NCI-H345 (cell line): ENCODE results near the gene ZNF74.
"Not testable (repeated sequence)": the region's sequence is repeated elsewhere in the genome, so short reads cannot be mapped to it uniquely, and the experiment has no call there.

Source experiments
- DNase-seq: peaks from one replicate; lab custom pipeline; 2025; lab: John Stamatoyannopoulos, UW

Gene ZNF74

DNA sequence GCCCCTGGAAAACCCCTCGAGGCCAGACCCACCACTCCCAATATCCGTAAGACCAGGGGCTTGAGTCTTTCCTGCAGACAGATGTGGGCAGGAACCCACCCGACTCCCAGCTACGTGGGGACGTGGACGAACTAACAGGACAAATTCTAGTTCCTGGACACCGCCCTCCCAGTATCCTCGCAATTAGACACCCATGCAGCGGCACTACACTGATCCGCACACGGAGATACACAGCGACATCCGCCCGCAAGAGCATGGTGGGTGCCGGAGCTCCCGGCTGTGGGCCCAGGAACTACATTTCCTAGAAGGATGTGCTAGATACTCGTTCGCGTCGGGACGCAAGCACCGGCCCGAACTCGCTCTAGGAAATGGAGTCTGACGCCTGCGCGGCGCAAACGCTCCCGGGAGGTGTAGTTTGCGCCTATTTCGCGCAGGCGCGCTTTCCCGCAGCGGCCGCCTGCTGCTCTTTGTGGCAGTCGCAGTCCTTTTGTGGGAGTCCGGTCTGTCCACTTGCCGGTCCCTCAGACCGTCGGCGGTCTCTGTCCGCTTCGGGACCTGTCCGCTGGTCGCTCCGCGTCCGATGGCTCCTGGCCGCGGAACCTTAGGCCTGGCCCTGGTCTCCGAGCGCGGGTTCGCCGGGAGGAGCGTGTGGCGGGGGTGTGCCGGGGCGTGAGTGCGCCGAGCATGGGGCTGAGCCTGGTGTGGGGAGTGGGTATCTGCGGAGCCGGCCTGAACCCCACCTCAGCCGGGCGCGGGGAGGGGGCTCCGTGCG lies at the start of gene ZNF74:
Gene ZNF74, plus strand, starts transcription at position 447 of the 772 bp plus-strand sequence. CDS start 478 bp downstream, outside the sequence.
- peak; percentile 85 for DNase-seq

DNA sequence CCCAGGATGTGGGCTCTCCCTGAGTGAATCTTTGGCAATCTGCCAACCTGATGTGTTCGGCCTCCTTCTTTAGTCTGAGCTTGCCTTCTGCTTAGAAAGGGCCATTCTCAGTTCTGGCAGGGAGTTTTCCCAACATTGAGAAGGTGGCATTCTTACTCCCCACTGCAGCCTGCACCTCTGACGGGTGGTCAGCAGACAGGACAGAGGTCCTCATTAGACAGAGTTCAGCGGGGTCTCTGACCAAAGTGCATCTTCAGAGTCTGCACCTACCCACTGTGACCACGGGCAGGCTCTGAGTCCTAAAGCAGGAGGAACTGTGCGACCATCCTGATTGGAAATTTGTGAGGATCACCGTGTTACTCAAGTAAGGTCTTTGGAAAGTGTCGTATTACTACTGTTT lies 47.4 kb upstream of the ZNF74 start:
- not testable (repeated sequence) for DNase-seq

DNA sequence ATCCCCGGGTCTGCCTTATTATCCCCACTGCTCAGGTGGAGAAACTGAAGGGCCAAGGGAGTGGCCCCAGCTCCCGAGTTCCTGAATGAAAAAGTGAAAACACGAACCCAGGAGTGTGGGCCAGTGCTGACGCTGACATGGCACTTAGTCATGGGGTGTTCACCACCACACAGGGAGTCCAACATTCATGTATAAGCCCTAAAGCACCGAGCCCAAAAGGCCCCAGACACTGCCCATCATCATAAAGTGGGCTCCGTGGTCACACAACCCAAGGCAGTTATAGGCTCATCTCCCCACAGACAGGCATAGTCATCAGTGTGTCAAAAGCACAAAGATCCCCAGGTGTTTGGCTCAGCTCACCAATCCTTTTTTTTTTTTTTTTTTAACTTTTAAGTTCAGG lies 41.4 kb upstream of the ZNF74 start:
- not testable (repeated sequence) for DNase-seq

DNA sequence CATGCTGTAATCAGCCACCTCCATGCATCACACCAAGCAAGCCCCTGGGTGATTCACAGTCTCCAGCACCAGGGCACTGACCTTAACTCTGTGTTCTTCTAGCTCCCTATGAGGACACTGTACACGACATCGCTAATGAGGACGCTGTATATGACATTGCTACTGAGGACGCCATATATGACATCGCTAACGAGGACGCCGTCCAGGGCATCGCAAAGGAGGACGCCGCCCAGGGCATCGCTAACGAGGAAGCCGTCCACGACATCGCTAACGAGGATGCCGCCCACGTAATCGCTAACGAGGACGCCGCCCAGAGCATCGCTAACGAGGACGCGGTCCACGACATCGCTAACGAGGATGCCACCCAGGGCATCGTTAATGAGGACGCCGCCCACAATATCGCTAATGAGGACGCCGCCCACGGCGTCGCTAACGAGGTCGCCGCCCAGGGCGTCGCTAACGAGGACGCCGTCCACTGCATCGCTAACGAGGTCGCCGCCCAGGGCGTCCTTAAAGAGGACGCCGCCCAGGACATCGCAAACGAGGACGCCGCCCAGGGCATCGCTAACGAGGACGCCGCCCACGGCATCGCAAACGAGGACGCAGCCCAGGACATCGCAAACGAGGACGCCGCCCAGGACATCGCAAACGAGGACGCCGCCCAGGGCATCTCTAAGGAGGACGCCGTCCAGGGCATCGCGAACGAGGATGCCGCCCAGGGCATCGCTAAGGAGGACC lies 39.5 kb upstream of the ZNF74 start:
- no peak for DNase-seq

DNA sequence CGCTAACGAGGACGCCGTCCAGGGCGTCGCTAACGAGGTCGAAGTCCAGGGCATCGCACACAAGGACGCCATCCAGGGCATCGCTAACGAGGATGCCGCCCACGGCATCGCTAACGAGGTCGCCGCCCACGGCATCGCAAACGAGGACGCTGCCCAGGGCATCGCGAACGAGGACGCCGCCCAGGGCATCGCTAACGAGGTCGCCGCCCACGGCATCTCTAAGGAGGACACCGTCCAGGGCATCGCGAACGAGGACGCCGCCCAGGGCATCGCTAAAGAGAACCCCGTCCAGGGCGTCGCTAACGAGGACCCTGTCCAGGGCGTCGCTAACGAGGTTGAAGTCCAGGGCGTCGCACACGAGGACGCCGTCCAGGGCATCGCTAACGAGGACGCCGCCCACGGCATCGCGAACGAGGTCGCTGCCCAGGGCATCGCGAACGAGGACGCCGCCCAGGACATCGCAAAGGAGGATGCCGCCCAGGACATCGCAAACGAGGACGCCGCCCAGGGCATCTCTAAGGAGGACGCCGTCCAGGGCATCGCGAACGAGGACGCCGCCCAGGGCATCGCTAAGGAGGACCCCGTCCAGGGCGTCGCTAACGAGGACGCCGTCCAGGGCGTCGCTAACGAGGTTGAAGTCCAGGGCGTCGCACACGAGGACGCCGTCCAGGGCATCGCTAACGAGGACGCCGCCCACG lies 37.9 kb upstream of the ZNF74 start:
- not testable (repeated sequence) for DNase-seq

DNA sequence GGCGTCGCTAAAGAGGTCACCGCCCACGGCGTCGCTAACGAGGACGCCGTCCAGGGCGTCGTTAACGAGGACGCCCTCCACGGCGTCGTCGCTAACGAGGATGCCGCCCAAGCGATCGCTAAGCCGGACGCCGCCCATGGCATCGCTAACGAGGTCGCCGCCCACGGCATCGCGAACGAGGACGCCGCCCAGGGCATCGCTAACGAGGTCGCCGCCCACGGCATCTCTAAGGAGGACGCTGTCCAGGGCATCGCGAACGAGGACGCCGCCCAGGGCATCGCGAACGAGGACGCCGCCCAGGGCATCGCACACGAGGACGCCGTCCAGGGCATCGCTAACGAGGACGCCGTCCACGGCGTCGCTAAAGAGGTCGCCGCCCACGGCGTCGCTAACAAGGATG lies 37.0 kb upstream of the ZNF74 start:
- not testable (repeated sequence) for DNase-seq

DNA sequence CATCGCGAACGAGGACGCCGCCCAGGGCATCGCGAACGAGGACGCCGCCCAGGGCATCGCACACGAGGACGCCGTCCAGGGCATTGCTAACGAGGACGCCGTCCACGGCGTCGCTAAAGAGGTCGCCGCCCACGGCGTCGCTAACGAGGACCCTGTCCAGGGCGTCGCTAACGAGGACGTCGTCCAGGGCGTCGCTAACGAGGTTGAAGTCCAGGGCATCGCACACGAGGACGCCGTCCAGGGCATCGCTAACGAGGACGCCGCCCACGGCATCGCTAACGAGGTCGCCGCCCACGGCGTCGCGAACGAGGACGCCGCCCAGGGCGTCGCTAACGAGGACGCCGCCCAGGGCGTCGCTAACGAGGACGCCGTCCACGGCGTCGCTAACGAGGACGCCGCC lies 36.0 kb upstream of the ZNF74 start:
- DNase-seq = not testable (repeated sequence)

DNA sequence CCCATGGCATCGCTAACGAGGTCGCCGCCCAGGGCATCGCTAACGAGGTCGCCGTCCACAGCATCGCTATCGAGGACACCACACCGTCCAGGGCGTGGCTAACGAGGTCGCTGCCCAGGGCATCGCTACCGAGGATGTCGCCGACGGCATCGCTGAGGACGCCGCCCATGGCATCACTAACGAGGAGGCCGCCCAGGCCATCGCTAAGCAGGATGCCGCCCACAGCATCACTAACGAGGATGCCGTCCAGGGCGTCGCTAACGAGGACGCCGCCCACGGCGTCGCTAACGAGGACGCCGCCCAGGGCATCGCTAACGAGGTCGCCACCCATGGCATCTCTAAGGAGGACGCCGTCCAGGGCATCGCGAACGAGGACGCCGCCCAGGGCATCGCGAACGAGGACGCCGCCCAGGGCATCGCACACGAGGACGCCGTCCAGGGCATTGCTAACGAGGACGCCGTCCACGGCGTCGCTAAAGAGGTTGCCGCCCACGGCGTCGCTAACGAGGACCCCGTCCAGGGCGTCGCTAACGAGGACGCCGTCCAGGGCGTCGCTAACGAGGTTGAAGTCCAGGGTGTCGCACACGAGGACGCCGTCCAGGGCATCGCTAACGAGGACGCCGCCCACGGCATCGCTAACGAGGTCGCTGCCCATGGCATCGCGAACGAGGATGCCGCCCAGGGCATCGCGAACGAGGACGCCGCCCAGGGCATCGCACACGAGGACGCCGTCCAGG lies 35.3 kb upstream of the ZNF74 start:
- DNase-seq = not testable (repeated sequence)

DNA sequence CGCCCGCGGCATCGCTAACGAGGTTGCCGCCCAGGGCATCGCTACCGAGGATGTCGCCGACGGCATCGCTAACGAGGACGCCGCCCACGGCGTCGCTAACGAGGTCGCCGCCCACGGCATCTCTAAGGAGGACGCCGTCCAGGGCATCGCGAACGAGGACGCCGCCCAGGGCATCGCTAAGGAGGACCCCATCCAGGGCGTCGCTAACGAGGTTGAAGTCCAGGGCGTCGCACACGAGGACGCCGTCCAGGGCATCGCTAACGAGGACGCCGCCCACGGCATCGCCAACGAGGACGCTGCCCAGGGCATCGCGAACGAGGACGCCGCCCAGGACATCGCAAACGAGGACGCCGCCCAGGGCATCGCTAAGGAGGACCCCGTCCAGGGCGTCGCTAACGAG lies 33.7 kb upstream of the ZNF74 start:
- not testable (repeated sequence) for DNase-seq

DNA sequence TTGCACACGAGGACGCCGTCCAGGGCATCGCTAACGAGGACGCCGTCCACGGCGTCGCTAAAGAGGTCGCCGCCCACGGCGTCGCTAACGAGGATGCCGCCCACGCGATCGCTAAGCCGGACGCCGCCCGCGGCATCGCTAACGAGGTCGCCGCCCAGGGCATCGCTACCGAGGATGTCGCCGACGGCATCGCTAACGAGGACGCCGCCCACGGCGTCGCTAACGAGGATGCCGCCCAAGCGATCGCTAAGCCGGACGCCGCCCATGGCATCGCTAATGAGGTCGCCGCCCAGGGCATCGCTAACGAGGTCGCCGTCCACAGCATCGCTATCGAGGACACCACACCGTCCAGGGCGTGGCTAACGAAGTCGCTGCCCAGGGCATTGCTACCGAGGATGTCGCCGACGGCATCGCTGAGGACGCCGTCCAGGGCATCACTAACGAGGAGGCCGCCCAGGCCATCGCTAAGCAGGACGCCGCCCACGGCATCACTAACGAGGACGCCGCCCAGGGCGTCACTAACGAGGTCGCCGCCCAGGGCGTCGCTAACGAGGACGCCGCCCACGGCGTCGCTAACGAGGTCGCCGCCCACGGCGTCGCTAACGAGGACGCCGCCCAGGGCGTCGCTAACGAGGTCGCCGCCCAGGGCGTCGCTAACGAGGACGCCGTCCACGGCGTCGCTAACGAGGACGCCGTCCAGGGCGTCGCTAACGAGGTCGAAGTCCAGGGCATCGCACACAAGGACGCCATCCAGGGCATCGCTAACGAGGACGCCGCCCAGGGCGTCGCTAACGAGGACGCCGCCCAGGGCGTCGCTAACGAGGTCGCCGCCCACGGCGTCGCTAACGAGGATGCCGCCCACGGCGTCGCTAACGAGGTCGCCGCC lies 32.8 kb upstream of the ZNF74 start:
- DNase-seq = not testable (repeated sequence)

DNA sequence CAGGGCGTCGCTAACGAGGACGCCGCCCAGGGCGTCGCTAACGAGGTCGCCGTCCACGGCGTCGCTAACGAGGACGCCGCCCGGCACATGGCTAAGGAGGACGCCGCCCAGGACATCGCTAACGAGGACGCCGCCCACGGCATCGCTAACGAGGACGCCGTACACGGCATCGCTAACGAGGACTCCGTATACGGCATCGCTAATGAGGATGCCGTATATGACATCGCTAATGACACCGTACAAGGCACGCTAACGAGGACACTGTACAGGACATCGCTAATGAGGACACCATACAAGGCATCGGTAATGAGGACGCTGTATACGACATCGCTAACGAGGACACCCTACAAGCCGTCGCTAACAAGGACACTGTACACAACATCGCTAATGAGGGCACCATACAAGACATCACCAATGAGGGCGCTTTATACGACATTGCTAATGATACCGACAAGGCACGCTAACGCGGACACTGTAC lies 32.2 kb upstream of the ZNF74 start:
- DNase-seq = not testable (repeated sequence)

DNA sequence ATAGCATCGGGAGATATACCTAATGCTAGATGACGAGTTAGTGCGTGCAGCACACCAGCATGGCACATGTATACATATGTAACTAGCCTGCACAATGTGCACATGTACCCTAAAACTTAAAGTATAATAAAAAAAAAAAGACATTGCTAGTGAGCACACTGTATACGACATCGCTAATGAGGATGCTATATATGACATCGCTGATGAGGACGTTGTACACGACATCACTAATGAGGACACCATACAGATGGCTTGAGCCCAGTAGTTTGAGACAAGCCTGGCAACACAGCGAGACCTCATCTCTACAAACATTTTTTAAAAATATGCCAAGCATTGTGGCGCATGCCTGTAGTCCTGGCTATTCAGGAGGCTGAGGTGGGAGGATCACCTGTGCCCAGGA lies 31.5 kb upstream of the ZNF74 start:
- not testable (repeated sequence) for DNase-seq

DNA sequence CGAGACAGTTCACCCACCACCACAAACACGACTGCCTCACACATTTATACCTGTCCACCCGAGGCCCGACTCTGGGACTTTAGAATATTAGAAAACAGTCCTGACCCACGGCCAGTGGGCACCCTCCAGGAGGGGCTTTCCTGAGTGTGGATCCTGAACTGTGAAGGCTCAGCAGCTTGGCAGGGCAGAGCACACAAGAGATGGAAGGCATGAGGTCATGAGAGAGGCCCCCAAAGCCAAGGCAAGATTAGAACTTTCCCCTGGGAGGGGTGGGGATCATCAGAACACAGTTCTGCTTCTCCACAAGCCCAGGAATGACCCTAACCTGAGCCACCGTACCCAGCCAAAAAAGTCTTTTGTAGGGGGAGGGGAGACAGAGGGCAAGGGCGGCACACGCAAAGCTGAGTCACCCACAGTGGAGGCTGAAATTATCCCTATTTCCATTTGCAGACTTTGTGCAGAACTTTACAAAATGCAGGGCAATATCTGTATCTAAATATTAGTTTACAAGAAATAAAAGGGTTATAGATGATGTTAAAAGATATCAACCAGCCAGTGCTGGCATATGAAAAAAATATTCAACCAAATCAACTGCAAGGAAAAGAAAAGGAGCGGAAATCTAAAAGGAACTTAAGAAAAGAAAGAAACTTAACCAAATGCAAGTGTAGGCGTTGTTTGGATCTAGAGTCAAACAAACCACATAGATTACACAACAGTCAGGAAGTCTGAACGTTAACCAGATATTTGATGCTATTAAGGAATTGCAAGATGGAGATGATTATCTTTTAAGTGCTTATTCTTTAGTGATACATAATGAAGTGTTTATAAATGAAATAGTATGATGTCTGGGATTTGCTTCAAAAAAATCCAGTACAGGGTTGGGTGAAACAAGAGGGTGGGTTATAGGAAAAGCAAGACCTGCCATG lies 29.4 kb upstream of the ZNF74 start:
- DNase-seq = not testable (repeated sequence)

DNA sequence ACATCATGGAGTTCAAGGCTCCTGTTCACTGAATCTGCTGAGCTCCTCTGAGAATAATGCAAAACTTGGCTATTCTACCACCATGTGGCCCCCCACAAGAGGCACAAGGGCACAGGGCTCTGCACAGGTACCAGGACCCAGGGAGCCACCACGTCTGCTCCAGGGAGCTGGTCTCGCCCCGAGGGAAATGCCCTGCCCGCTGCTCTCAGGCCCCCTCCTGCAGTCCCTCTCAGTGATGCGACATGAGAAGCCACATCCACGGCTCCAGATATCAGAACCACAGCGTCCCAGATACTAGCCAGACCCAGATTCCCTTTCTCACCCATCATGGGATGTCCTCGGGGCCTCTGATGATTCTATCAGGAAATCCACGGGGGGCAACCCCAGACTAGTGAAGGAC lies 27.1 kb upstream of the ZNF74 start:
- not testable (repeated sequence) for DNase-seq

DNA sequence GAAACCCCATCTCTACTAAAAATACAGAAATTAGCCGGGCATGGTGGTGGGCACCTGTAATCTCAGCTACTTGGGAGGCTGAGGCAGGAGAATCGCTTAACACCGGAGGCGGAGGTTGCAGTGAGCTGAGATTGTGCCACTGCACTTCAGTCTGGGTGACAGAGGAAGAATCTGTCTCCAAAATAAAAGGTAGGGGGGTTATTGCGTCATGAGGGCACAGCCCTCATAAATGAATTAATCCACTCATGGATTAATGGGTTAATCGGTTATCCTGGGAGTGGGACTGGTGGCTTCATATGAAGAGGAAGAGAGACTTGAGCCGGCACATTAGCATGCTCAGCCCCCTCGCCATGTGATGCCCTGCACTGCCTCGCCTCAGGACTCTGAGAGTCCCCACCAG lies 25.1 kb upstream of the ZNF74 start:
- DNase-seq = not testable (repeated sequence)

DNA sequence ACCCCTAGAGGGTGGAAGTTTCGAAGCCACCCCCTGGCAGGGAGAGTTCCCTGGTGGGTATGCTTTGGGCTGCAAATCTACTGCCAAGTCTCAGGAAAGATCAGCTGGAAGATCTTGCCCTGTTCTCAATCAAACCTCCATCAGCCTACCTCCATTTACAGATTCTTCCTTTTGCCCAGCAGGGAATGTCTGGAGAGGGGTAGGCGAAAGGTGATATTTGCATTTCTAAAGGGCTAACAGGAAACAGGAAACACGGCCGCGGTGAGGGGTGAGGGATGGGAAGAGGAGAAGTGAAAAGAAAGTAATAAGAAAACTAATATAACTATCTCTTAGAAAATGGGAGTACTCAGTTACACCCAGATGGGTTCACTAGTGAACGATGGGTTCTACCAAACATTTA lies 22.3 kb upstream of the ZNF74 start:
- DNase-seq = not testable (repeated sequence)

DNA sequence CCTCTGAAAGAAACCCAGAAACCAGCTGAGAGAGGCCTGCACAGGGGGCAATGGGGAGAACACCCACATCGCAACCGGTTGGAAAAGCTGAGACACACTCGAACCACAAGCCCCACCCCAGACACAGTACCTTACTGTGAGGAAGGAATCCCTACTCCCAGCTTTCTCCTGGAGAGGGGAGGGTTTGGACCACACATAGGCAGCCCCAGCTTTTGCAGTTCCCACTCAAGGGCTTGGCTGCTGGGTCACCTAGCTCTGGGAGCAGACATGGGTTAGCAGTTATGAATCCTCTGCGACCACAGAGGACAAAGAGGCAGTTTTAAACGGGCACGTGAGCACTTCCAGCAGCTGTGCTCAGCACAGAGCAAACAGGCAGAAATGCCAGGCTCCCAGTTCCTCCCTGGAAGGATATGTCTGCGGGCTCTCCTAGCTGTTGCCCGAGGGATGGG lies 21.5 kb upstream of the ZNF74 start:
- peak; percentile 41 for DNase-seq

DNA sequence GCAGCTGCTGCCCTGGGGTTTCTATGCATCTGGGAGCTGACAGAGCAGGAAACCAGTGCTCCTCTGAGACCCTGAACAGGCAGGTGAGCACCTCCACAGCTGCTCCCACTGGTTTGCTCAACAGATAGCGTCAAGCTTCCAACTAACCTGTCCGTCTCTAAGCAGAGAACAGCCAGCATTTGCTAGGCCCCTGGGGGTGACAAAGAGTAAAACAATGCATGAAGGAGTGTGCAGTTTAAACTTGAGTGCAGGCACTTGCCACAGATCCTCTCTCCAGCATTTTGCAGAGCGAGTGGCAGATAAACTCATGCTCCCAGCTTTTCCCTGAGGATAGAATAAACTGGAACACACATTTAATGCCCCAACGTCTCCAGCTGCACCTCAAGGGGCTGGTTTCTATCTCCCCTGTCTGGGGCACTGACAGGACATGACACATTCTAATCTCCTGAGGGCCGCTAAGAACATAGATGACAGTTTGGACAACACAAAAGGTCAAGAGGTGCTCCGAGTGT lies 20.7 kb upstream of the ZNF74 start:
- DNase-seq = not testable (repeated sequence)

DNA sequence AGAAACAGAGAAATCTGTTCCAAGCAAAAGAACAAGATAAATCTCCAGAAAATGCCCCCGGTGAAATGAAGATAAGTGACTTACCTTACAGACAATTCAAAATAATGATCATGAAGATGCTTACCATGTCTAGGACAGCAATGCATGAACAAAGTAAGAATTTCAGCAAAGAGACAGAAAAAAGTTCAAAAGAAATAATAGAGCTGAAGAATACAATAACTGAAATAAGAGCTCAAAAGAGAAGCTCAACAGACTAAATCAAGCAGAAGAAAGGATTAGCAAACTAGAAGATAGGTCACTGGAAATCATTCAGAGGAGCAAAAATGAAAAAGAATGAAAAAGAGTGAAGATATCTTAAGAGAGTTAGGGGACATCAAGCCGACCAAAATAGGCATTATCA lies 19.8 kb upstream of the ZNF74 start:
- DNase-seq = not testable (repeated sequence)
